Skin of body (tissue), 2 donors: Measurements from ENCODE around the gene C4B. TPM values are rescaled to one million over a fixed set of nuclear protein-coding genes. Genes with fewer than 3 reads are reported as not detected.
"Not testable (repeated sequence)": the region's sequence is repeated elsewhere in the genome, so short reads cannot be mapped to it uniquely, and the experiment has no call there.

ENCODE experiments used
- DNase-seq: peaks from one replicate; lab custom pipeline; 2025; lab: John Stamatoyannopoulos, UW
- total RNA-seq: library from RNA; depleted of rRNA; stranded (reverse); fragments of >200 nt; gene quantifications from one replicate; pipeline ENCODE4 v1.2.3, GENCODE V29; 2014

C4B gene
- total RNA-seq, result 4.2 TPM

DNA sequence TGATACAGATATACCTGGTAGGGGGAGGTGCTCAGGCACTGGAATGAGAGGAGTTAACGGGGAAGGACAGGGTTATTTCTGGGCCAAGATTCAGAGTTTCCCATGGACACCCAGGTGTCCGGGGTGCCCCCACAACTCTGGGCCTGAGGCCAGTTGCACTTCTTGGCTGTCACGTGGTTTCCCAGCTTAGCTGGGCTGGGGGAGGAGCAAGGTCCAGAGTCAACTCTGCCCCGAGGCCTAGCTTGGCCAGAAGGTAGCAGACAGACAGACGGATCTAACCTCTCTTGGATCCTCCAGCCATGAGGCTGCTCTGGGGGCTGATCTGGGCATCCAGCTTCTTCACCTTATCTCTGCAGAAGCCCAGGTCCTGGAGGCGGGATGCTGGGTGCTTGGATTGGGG is at the start of gene C4B:
TSS of gene C4B (plus strand) at position 249 of the 400 bp plus-strand sequence. CDS start at position 300, 51 bp downstream.
- not testable (repeated sequence) for DNase-seq

DNA sequence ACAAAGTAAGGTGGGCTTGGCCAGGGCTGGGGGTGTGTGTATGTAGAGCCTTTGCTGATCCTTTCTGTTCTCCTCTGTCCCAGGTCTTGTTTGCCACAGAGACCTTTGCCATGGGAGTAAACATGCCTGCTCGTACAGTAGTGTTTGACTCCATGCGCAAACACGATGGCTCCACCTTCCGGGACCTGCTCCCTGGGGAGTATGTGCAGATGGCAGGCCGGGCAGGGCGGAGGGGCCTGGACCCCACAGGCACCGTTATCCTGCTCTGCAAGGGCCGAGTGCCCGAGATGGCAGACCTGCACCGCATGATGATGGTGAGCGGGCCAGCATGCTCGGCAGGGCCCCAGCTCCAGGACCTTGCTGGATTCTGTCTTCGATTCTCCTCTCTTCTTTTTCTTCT is 48.9 kb upstream of the C4B start:
- DNase-seq, result no peak

DNA sequence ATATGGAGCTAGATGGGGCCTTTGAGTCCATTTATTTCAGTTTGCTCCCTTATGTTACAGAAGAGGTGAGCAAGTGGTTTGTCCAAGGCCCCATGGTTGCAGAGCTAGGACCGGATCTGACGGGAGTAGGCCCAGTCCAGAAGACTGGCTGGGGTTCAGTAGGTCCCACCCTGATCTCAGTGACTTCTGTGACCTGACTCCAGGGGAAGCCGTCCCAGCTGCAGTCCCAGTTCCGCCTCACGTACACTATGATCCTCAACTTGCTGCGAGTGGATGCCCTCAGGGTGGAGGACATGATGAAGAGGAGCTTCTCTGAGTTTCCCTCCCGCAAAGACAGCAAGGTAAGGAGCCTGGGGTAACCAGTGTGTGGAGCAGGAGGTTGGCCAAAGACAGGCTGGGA is 48.1 kb upstream of the C4B start:
- DNase-seq, result no peak

DNA sequence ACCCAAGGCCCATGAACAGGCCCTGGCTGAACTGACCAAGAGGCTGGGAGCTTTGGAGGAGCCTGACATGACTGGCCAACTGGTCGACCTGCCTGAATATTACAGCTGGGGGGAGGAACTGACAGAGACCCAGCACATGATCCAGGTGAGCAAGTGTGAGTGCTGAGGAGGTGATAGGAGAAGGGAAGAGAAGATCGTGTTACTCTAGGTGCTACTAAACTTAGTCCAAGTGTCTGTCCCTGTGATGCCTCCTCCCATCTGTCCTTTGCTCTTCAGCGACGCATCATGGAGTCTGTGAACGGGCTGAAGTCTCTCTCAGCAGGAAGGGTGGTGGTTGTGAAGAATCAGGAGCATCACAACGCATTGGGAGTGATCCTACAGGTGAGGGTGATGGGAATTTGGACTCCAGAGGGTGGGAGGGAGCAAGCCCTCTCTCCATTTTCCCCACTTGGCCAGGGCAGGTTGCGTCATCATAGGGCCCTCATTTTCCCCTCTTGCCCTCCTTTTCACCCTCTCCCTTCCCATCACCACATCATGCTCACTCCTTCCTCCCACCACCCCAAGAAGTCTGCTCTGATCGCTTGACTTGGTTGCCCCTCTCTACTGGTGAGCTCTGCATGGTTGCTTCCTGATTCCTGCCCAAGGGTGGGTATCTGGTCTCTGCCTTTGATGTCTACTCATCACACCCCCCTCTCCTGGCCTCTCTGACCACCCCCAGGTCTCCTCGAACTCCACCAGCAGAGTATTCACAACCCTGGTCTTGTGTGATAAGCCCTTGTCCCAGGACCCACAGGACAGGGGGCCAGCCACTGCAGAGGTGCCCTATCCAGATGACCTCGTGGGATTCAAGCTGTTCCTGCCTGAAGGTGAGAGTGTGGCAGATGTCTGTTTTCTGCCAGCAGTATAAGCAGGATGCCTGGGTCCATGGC is 47.3 kb upstream of the C4B start:
- DNase-seq, result no peak

- DNase-seq, result no peak
Observed at GRCh38 chr6:31967926-31968320, 46.7 kb upstream of the C4B start.

DNA sequence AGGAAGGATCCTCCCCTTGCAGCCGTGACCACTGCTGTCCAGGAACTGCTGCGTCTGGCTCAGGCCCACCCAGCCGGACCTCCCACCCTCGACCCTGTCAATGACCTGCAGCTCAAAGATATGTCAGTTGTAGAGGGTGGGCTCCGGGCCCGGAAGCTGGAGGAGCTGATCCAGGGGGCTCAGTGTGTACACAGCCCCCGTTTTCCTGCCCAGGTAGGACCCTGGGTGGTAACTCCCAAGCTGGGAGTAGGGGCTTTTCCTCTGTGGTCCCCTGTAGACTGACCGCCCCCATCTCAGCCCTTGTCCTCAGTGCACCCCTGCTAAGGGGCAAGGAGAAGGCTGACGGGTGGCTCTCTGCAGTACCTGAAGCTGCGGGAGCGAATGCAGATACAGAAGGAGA is 46.3 kb upstream of the C4B start:
- no peak for DNase-seq

DNA sequence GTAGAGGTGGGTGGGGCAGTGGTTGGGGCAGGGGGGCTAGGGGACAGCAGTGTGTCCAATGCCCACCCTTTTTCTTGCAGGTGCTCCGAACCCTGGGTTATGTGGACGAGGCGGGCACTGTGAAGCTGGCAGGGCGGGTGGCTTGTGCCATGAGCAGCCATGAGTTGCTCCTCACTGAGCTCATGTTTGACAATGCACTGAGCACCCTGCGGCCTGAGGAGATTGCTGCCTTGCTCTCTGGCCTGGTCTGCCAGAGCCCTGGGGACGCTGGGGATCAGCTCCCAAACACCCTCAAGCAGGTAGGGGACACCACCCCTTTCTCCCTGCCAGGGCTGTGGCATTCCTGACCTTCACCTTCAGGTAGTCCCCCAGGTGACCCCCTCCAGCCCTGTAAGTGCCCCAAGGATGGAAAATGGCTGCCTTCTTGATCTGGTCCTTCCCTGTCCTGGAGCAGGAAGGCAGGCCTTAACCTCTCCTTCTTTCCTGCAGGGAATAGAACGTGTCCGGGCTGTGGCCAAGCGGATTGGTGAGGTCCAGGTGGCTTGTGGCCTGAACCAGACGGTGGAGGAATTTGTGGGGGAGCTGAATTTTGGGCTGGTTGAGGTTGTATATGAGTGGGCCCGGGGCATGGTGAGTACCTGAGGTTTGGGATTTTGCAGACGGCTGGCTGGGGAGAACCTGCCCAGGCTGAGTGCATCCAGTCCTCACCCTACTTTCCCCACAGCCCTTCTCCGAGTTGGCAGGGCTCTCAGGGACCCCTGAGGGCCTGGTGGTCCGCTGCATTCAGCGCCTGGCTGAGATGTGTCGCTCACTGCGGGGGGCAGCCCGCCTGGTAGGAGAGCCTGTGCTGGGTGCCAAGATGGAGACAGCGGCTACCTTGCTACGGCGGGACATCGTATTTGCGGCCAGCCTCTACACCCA is 45.5 kb upstream of the C4B start:
- DNase-seq, result no peak

GRCh38 chr6:31969712-31970603 is 44.6 kb upstream of the C4B start:
- no peak for DNase-seq

DNA sequence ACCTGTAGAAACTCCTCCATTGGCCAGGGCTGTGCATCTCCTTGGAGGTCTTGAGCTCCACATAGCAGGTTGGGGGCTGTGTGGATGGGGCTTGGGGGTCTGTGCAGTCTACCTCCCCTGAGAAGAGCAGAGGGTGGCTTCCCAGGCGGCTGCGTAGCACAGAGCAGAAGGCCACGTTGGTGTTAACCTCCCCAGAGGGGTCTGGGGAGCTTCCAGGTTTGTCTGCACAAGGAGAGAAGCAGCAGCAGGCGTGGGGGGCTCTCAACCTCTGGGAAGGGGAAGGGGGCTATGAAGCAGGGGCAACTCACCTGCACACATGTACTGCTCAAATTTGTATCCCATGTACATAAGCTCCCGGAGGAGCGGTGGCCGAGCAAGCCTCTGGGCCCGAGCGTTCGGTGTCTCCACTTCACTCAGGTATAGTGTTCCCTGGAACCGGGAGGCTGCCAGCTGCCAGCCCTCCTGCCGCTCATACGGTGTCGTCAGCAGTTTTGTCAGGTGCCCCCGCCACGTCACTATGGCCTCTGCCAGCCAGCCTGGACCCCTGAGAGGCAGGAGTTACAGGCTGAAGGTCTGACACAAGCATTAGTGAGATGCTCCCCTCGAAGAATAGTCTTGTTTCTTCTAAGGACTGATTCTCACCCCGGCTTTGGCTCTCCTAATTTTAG is 43.9 kb upstream of the C4B start:
- no peak for DNase-seq

DNA sequence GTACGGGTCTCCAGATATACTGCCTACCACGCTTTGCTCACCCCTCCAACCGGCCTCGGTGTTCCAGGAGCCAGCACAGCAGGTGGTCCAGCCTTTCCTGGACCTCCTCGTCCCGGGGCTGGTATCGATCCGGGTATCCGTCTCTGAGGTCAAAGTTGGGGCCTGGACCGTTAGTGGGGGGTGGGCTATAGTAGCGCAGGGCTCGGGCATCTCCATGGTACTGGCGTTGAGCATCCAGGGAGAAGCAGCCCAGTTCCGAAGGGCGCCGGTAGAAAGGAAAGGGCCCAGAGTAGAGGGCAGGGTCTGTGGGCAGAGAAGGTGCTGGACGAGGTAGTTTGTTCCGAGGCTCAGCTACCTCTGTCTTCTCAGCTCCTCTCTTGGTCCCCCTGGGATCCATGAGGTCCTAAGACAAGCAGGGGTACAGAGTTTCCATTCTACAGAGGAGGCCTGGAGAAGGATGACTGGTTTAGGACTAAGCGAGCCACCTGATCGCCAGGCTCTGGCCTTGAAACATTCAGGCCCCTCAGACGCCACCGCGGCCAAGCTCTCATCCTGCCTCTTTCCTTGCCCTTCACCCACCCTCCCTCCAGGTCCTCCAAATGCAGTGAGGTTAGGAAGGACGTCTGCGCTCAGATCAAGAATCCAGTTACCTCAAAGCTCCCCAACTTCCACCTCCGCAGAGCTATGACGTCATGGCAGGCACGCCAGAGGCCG is 43.2 kb upstream of the C4B start:
- DNase-seq, result no peak

DNA sequence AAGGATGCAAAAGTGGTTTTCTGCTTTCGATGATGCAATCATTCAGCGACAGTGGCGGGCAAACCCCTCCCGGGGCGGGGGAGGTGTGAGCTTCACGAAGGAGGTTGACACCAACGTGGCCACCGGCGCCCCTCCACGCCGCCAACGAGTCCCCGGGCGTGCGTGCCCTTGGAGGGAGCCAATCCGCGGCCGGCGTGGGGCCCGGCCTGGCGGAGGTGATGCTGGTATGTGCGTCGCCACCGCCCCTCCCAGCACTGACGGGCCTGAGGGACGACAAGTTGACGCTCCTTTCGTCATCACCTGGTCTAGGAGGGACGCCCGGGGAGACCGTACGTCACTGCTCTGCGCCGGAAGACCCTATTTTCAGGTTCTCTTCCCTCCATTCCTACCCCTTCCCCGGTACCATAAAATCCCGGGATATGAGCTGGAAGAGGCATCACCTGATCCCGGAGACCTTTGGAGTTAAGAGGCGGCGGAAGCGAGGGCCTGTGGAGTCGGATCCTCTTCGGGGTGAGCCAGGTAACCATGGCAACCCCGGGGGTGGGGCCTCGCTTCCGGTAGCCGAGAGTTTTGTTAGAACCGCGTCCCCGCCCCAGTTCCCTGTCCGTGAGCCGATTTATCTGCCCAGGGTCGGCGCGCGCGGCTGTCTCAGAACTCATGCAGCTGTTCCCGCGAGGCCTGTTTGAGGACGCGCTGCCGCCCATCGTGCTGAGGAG is 42.4 kb upstream of the C4B start, which contains the start of gene DXO:
TSS of gene DXO (minus strand) at position 146 of the 716 bp plus-strand sequence. CDS start 463 bp downstream, outside the sequence.
- peak; percentile 97 for DNase-seq

DNA sequence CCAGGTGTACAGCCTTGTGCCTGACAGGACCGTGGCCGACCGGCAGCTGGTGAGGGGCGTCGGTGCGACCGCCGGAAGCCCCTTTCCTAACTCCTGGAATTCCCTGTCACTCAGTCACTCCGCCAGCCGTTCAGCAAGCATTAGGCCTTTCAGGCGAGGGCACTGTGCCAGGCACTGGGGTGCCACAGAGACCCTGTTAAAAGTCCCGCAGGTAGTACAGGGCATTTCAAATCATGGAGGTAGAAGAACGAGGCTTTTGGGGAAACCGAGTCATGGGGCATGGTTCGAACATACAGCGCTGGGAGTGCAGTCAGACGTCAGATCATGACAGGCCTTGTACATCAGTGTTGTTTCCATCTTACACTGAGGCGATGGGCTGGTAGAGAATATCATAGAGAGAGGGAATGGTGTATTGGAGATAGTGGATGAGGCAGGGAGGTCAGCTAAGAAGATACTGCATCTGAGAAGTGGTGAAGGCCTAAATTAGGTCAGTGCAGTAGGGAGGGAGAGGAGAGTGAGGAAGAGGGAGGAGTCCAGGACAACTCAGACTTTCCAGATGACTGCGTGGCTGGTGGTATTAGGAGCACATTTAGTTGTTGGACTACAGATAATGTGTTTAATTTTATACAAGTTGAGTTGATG is 41.8 kb upstream of the C4B start:
- peak; percentile 29 for DNase-seq

DNA sequence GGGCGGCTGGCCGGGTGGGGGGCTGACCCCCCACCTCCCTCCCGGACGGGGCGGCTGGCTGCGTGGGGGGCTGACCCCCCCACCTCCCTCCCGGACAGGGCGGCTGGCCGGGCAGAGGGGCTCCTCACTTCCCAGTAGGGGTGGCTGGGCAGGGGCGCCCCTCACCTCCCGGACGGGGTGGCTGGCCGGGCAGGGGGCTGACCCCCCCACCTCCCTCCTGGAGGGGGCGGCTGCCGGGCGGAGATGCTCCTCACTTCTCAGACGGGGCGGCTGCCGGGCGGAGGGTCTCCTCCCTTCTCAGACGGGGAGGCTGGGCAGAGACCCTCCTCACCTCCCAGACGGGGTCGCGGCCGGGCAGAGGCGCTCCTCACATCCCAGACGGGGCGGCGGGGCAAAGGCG is 38.5 kb upstream of the C4B start:
- DNase-seq, result not testable (repeated sequence)

DNA sequence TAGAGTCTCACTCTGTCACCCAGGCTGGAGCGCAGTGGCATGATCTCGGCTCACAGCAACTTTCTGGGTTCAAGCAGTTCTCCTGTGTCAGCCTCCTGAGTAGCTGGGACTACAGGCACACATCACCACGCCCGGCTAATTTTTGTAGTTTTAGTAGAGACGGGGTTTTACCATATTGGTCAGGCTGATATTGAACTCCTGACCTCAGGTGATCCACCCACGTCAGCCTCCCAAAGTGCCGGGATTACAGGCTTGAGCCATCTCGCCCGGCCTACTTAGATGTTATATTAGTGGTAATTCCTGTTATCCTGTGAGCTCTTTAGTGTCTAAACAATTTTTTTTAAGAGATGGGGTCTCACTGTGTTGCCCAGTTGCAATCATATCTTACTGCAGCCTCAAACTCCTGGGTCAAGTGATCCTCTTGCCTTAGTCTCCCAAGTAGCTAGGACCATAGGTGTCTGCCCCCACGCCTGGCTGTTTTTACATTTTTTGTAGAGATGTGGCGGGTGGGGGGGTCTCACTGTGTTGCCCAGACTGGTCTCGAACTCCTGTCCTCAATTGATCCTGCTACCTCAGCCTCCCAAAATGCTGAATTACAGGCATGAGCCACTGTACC is 36.7 kb upstream of the C4B start:
- no peak for DNase-seq

GRCh38 chr6:31978831-31979230 is 35.8 kb upstream of the C4B start:
- DNase-seq, result no peak

DNA sequence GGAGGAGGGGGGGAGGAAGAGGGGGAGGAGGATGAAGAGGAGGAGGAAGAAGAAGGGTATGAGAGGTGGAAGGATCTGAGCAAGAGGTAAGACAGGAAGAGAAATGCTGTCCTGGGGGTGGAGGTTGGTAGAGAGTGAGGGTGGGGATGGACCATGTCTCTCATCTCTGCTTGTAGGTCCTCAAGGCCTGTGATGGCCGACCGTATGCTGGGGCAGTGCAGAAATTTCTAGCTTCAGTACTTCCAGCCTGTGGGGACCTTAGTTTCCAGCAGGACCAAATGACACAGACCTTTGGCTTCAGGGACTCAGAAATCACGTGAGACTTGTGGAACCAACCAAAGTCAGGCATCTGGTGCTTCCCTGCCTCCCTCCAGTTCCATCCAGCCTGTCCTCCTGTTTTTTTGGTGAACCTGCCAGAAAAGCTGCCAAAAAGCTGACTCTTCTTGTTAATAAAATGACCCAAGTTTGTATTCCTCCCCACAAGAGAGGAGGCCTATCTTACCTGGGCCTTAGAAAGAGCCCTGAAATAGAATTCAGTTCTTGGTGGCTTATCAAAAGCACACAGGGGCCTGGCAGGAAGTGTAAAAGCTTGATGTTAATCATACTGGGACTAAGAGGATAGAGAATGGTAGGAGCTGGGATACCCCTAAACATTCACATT is 35.2 kb upstream of the C4B start:
- no peak for DNase-seq

DNA sequence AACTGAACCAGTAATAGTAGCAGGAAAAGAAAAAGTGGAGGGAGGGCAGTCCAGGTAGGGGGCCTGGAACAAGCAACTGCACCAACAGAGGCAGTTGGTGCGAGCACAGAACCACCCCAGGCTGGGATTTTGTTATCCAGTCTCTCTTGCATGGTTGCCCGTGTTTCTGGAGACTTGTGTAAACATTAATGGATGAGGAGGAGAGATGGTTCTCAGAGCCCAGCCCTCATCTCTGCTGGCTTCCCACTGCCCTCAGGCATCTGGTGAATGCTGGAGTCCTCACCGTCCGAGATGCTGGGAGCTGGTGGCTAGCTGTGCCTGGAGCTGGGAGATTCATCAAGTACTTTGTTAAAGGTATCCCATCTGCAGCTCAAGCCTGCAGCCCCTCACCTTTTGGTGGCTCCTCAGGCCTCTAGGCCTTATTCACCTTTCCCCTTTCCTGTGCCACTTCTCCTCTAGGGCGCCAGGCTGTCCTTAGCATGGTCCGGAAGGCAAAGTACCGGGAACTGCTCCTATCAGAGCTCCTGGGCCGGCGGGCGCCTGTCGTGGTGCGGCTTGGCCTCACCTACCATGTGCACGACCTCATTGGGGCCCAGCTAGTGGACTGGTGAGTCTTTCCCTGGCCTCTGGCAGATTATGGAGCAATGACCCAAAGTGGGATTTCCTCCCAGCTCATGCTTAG is 34.3 kb upstream of the C4B start:
- not testable (repeated sequence) for DNase-seq
